LNCaP clone FGC (cell line): ENCODE measurements around the gene C1orf53.
"Not testable (repeated sequence)": the region's sequence is repeated elsewhere in the genome, so short reads cannot be mapped to it uniquely, and the experiment has no call there.

Experiments used
- DNase-seq: peaks from one replicate; pipeline ENCODE4 v3.0.0-alpha.2; 2011; ENCODE audit warnings: low read depth
- H3K4me3 ChIP-seq: 2 replicates; pipeline ENCODE4 v1.5.1; 2011; ENCODE audit warnings: mild to moderate bottlenecking, low read depth, low read length, control low read depth
- TF ChIP-seq, protein P1 (sequence below): IDR thresholded peaks from 2 replicates; pipeline ENCODE4 v1.5.1; 2012; ENCODE audit warnings: mild to moderate bottlenecking; ENCODE audit not compliant: control insufficient read depth, insufficient read depth; ENCODE audit errors: extremely low read depth

Gene C1orf53

DNA sequence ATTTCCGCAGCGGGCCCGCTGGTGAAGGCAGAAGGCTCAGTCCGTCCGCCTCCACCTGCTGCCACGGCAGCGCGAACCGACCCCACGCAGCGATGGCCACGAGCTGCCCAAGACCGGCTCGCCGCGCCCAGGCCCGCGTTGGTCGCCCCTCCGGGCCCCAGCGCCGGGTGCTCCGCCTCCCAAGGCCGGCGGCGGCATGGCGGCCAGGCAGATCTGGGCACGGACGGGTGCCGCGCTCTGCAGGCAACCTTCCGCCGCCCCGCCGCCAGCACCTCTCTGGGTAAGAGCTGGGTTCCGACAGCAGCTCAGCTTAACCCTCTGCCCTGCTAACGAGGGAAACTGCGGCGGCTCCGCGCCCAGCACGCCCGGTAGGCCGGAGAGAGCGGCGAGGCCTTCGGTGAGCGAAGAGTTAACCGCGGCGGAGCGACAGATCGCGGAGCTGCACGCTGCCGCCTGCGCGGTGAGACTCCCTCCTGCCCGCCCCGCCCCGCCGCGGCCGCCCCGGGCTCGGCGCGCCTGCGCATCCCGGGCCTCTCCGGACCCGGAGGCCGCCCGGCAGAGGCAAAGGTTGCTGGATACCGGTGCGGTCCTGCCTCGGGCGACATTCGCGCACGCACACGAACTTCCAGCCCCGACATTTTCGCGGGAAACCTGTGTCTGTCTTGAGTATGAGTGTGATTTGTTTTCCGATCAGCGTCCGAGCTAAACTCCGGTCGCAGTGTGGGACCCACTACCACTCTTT, at the start of gene C1orf53:
C1orf53 (plus strand) TSS at position 177 of the 742 bp plus-strand sequence; CDS start at position 197, 20 bp downstream.
- TF ChIP-seq, protein P1, sequence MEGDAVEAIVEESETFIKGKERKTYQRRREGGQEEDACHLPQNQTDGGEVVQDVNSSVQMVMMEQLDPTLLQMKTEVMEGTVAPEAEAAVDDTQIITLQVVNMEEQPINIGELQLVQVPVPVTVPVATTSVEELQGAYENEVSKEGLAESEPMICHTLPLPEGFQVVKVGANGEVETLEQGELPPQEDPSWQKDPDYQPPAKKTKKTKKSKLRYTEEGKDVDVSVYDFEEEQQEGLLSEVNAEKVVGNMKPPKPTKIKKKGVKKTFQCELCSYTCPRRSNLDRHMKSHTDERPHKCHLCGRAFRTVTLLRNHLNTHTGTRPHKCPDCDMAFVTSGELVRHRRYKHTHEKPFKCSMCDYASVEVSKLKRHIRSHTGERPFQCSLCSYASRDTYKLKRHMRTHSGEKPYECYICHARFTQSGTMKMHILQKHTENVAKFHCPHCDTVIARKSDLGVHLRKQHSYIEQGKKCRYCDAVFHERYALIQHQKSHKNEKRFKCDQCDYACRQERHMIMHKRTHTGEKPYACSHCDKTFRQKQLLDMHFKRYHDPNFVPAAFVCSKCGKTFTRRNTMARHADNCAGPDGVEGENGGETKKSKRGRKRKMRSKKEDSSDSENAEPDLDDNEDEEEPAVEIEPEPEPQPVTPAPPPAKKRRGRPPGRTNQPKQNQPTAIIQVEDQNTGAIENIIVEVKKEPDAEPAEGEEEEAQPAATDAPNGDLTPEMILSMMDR, result no peak
- DNase-seq, result peak; percentile 57

DNA sequence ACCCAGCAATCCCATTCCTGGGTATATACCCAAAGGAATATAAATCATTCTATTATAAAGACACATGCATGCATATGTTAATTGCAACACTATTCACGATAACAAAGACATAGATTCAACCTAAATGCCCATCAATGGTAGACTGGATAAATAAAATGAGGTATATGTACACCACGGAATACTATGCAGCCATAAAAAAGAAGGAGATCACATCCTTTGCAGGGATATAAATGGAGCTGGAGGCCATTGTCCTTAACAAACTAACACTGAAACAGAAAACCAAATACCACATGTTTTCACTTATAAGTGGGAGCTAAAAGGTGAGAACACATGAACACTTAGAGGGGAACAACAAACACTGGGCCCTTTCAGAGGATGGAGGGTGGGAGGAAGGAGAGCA, 46.7 kb upstream of the C1orf53 start:
- not testable (repeated sequence) for H3K4me3 ChIP-seq, DNase-seq

More for the DNA sequence above, at the start of gene C1orf53:
- peak within 1 kb of the TSS; percentile 62 for H3K4me3 ChIP-seq

DNA sequence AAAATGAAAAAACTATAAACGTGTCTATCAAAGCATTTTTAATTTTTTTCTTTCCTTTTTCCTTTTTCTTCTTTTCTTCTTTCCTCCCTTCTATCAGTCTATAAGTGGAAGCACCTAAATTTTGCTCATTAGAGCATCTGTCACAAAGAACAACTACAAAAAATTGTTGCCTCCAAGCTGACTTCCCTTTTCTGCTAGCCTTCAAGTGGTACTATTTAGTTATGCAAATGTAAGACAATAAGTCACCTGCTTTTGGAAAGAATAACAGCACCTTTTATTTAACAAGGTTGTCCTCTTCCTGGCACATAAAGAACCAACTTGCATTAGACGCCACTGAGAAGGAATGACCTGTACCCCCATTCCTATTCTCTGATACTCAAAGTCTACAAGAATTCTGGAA, 45.0 kb upstream of the C1orf53 start:
- H3K4me3 ChIP-seq, result no peak overlapping the region
- TF ChIP-seq, protein P1, result no peak
- DNase-seq, result no peak

DNA sequence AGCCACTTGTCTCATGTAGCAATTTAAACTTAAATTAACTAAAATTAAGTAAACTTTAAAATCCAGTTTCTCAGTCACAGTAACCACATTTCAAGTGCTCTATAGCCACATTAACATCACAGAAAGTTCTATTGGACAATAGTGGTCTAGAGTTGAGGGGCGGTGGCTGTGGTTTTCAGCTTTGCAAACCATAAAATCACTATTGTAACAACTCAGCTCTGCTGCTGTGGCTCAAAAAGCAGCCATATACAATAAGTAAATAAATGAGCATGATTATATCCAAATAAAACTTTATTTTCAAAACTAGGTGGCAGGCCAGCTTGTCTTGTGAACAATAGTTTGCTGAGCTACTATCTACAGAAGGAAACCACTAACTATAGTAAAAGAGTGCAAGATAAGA, 43.4 kb upstream of the C1orf53 start:
- no peak for DNase-seq
- no peak overlapping the region for H3K4me3 ChIP-seq
- TF ChIP-seq, protein P1, result no peak

DNA sequence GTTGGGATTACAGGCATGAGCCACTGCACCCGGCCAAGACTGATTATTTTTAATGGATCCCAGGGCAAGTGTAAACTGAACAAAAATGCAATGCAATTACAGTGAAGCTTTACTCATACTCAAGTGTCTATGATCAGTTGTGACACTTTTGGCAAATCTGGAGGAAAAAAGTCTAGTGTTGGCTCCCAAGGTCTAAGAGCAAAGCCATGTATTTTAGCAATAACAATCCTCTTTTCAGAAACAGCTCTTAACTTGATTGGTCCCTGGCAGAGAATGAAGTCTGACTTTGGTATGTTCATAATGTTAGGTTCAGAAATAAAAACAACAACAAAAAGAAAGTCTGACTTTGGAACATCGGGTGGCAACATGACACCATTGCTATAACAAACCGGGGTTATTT, 40.2 kb upstream of the C1orf53 start:
- H3K4me3 ChIP-seq, result no peak overlapping the region
- DNase-seq, result no peak
- TF ChIP-seq, protein P1, result no peak

DNA sequence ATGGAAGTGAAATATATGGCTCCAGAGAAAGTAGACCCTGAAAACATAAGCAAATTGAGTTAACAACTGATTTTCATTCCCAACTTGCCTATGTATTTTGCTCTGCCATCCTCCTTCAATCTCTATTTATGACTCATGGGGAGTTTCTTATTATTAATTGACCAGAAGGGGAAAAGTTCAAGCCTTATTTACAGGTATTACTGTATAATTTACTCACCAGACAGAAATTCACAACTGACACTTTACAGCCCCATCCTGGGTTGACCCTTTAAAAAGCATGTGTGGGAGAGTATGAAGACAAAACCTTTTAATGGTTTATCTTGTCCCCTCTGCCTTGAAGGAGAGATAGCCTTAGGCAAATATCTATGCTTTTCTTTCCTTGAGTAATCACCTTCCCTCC, 39.8 kb upstream of the C1orf53 start:
- TF ChIP-seq, protein P1, result no peak
- no peak overlapping the region for H3K4me3 ChIP-seq
- DNase-seq, result no peak

DNA sequence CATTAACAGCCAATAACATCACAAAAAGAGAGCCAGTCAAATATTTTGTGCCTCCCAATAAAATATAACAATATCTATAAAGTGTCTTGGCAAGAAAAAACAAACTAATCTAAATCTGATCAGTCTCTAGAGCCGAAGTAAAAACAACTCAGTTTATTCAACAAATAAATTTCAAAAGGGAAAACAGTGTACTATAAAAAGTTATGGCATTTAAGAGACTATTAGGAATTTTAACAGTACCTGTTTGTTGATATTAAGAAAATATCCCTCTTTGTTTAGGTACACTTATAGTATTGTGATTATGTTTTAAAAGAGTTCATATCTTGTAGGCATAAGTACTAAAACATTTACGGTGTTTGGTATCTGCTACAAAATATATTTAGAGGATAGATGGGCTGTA, 36.6 kb upstream of the C1orf53 start:
- no peak overlapping the region for H3K4me3 ChIP-seq
- TF ChIP-seq, protein P1, result no peak
- peak; percentile 85 for DNase-seq
